HepG2 (cell line): ENCODE measurements around the gene TBXAS1. TPM values are rescaled to one million over a fixed set of nuclear protein-coding genes. Genes with fewer than 3 reads are reported as not detected.

Source experiments
- HNF4A ChIP-seq: sonication (generic); formaldehyde crosslinking; IDR thresholded peaks from 2 replicates; pipeline ENCODE4 v1.4.0; 2020; ENCODE audit warnings: missing genetic modification reagents
- RCOR2 ChIP-seq: IDR thresholded peaks from 2 replicates; pipeline ENCODE4 v1.6.1; 2016; ENCODE audit warnings: missing biosample characterization, missing genetic modification reagents
- RXRB ChIP-seq: IDR thresholded peaks from 2 replicates; pipeline ENCODE4 v1.6.1; 2016; ENCODE audit warnings: borderline replicate concordance, missing genetic modification reagents, missing compliant biosample characterization
- SMAD1 ChIP-seq: sonication (generic); formaldehyde crosslinking; IDR thresholded peaks from 2 replicates; pipeline ENCODE4 v1.4.0; 2020; ENCODE audit warnings: missing genetic modification reagents, low read depth, mild to moderate bottlenecking, borderline replicate concordance
- TBL1XR1 ChIP-seq: fragments of 150-350 bp; IDR thresholded peaks from 2 replicates; pipeline ENCODE4 v1.6.1; 2014; ENCODE audit warnings: borderline replicate concordance, low read length; ENCODE audit not compliant: partially characterized antibody
- ZNF3 ChIP-seq: IDR thresholded peaks from 2 replicates; pipeline ENCODE4 v1.7.0; 2017; ENCODE audit warnings: inconsistent platforms
- ZNF556 ChIP-seq: sonication (generic); formaldehyde crosslinking; IDR thresholded peaks from 2 replicates; pipeline ENCODE4 v1.4.0; 2020; ENCODE audit warnings: mild to moderate bottlenecking, missing genetic modification reagents, borderline replicate concordance
- polyA plus RNA-seq, 8 experiments: library from polyadenylated mRNA; depleted of rRNA in 3 of 8; stranded (reverse) in 7 of 8; unstranded in 1 of 8; fragments of >200 nt; fragmentation: Illumina TruSeq in 4 of 8; extraction: Trizol in 4 of 8; gene quantifications; 2 replicates each; pipeline versions ENCODE4 v1.2.1 to v1.2.3, GENCODE V29; 2011 to 2016; ENCODE audit warnings: low read depth in 4 of 8, missing spikeins in 1 of 8, mixed read lengths in 1 of 8; ENCODE audit not compliant: insufficient read depth in 1 of 8
- total RNA-seq, 5 experiments: library from RNA; depleted of rRNA; stranded (reverse); fragments of >200 nt; fragmentation: Illumina TruSeq; extraction: Trizol; gene quantifications; 2 replicates each; pipeline ENCODE4 v1.2.3, GENCODE V29; 2016; ENCODE audit warnings: low read depth in 1 of 5
- TF ChIP-seq, protein P1 (sequence below), 2 experiments: sonication (generic) in 1 of 2; formaldehyde crosslinking in 1 of 2; IDR thresholded peaks; 2 replicates each; pipeline versions ENCODE4 v1.4.0 to v1.6.1; 2016 to 2020; ENCODE audit warnings: borderline replicate concordance in 1 of 2, low read depth in 1 of 2, mild to moderate bottlenecking in 1 of 2, missing genetic modification reagents in 1 of 2
- TF ChIP-seq, protein P2 (sequence below): sonication (generic); formaldehyde crosslinking; IDR thresholded peaks from 2 replicates; pipeline ENCODE4 v1.5.1; 2020; ENCODE audit warnings: mild to moderate bottlenecking, missing genetic modification reagents, borderline replicate concordance
- TF ChIP-seq, protein P3 (sequence below): sonication (generic); formaldehyde crosslinking; IDR thresholded peaks from 2 replicates; pipeline ENCODE4 v1.5.0; 2020; ENCODE audit warnings: missing genetic modification reagents, mild to moderate bottlenecking, borderline replicate concordance
- TF ChIP-seq, protein P4 (sequence below): sonication (generic); formaldehyde crosslinking; IDR thresholded peaks from 2 replicates; pipeline ENCODE4 v1.4.0; 2020; ENCODE audit warnings: missing genetic modification reagents
- TF ChIP-seq, protein P5 (sequence below): sonication (generic); formaldehyde crosslinking; IDR thresholded peaks from 2 replicates; pipeline ENCODE4 v1.5.1; 2020; ENCODE audit warnings: mild to moderate bottlenecking, missing genetic modification reagents, moderate library complexity
- TF ChIP-seq, protein P6 (sequence below): IDR thresholded peaks from 2 replicates; pipeline ENCODE4 v1.6.1; 2016; ENCODE audit warnings: mild to moderate bottlenecking, missing biosample characterization, missing genetic modification reagents
- TF ChIP-seq, protein P7 (sequence below): IDR thresholded peaks from 2 replicates; pipeline ENCODE4 v1.6.1; 2012; ENCODE audit warnings: low read length, improper control_type of control experiment

TBXAS1 gene
- total and polyA plus RNA-seq, 2 of the 13 experiments (the other 11 are each of a cell fraction or from before 2014, with no cell fraction given): 4.0 to 4.9 TPM

DNA sequence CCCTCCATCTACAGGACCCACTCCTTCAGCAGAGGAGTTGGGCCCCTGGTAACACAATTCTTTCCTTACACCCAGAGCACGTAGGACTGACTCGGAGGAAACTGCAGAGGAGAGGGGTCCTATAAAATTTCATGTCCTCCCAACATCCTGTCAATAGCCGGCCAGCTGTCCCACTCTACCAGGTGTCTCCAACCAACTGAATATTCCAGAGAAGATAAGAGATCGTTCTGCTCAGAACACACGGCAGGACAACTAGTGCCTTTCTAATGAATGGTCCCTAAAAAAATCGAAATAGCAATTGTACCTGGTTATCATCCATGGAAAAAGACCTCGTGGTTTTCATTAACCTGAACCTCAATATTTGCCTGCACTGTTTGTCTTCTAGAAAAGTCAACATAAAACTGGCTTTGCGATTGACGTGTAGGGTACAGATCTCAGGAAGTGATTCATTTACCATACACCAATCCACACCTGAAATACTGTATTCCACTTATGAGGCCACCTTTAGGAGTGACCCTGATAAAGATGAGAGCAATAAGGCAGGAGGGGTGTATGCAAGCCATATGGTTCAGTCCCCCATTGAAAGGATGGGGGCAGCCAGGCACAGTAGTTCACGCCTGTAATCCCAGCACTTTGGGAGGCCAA is 121.9 kb downstream of the TBXAS1 start (continued):
- TF ChIP-seq, protein P1, sequence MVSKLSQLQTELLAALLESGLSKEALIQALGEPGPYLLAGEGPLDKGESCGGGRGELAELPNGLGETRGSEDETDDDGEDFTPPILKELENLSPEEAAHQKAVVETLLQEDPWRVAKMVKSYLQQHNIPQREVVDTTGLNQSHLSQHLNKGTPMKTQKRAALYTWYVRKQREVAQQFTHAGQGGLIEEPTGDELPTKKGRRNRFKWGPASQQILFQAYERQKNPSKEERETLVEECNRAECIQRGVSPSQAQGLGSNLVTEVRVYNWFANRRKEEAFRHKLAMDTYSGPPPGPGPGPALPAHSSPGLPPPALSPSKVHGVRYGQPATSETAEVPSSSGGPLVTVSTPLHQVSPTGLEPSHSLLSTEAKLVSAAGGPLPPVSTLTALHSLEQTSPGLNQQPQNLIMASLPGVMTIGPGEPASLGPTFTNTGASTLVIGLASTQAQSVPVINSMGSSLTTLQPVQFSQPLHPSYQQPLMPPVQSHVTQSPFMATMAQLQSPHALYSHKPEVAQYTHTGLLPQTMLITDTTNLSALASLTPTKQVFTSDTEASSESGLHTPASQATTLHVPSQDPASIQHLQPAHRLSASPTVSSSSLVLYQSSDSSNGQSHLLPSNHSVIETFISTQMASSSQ (IDR thresholded peaks at IDR 0.05; ENCODE audit: low read depth): peak; percentile 51
- TF ChIP-seq, protein P1 (CRISPR knock-in tag; IDR thresholded peaks at IDR 0.05; ENCODE audit: borderline replicate concordance): 0 out of 2 replicates have a peak, but pooled peaks have one; percentile 20
- TF ChIP-seq, protein P2, sequence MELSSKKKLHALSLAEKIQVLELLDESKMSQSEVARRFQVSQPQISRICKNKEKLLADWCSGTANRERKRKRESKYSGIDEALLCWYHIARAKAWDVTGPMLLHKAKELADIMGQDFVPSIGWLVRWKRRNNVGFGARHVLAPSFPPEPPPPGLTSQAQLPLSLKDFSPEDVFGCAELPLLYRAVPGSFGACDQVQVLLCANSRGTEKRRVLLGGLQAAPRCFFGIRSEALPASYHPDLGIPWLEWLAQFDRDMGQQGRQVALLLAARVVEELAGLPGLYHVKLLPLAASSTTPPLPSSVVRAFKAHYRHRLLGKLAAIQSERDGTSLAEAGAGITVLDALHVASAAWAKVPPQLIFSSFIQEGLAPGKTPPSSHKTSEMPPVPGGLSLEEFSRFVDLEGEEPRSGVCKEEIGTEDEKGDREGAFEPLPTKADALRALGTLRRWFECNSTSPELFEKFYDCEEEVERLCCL (CRISPR knock-in tag): no peak
- TF ChIP-seq, protein P3, sequence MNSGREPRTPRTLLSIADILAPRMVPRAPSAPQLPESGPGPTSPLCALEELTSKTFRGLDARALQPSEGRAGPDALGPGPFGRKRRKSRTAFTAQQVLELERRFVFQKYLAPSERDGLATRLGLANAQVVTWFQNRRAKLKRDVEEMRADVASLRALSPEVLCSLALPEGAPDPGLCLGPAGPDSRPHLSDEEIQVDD (CRISPR knock-in tag): no peak
- TF ChIP-seq HNF4A (CRISPR knock-in tag) (peak; percentile 38; the same call in 1 of the 2 replicates), RXRB (CRISPR knock-in tag) (peak; percentile 49; the same call in 1 of the 2 replicates), ZNF556 (no peak), SMAD1 (CRISPR knock-in tag) (no peak), ZNF3 (CRISPR knock-in tag) (no peak), RCOR2 (CRISPR knock-in tag) (peak; percentile 57; the same call in 1 of the 2 replicates), TBL1XR1 (no peak)
- TF ChIP-seq, protein P4, sequence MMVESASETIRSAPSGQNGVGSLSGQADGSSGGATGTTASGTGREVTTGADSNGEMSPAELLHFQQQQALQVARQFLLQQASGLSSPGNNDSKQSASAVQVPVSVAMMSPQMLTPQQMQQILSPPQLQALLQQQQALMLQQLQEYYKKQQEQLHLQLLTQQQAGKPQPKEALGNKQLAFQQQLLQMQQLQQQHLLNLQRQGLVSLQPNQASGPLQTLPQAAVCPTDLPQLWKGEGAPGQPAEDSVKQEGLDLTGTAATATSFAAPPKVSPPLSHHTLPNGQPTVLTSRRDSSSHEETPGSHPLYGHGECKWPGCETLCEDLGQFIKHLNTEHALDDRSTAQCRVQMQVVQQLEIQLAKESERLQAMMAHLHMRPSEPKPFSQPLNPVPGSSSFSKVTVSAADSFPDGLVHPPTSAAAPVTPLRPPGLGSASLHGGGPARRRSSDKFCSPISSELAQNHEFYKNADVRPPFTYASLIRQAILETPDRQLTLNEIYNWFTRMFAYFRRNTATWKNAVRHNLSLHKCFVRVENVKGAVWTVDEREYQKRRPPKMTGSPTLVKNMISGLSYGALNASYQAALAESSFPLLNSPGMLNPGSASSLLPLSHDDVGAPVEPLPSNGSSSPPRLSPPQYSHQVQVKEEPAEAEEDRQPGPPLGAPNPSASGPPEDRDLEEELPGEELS (CRISPR knock-in tag): peak; percentile 23; the same call in 1 of the 2 replicates
- TF ChIP-seq, protein P5, sequence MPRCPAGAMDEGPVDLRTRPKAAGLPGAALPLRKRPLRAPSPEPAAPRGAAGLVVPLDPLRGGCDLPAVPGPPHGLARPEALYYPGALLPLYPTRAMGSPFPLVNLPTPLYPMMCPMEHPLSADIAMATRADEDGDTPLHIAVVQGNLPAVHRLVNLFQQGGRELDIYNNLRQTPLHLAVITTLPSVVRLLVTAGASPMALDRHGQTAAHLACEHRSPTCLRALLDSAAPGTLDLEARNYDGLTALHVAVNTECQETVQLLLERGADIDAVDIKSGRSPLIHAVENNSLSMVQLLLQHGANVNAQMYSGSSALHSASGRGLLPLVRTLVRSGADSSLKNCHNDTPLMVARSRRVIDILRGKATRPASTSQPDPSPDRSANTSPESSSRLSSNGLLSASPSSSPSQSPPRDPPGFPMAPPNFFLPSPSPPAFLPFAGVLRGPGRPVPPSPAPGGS: no peak
- TF ChIP-seq, protein P6, sequence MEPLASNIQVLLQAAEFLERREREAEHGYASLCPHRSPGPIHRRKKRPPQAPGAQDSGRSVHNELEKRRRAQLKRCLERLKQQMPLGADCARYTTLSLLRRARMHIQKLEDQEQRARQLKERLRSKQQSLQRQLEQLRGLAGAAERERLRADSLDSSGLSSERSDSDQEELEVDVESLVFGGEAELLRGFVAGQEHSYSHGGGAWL (CRISPR knock-in tag): no peak
- TF ChIP-seq, protein P7, sequence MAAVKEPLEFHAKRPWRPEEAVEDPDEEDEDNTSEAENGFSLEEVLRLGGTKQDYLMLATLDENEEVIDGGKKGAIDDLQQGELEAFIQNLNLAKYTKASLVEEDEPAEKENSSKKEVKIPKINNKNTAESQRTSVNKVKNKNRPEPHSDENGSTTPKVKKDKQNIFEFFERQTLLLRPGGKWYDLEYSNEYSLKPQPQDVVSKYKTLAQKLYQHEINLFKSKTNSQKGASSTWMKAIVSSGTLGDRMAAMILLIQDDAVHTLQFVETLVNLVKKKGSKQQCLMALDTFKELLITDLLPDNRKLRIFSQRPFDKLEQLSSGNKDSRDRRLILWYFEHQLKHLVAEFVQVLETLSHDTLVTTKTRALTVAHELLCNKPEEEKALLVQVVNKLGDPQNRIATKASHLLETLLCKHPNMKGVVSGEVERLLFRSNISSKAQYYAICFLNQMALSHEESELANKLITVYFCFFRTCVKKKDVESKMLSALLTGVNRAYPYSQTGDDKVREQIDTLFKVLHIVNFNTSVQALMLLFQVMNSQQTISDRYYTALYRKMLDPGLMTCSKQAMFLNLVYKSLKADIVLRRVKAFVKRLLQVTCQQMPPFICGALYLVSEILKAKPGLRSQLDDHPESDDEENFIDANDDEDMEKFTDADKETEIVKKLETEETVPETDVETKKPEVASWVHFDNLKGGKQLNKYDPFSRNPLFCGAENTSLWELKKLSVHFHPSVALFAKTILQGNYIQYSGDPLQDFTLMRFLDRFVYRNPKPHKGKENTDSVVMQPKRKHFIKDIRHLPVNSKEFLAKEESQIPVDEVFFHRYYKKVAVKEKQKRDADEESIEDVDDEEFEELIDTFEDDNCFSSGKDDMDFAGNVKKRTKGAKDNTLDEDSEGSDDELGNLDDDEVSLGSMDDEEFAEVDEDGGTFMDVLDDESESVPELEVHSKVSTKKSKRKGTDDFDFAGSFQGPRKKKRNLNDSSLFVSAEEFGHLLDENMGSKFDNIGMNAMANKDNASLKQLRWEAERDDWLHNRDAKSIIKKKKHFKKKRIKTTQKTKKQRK: no peak
